IMR-90 (cell line): Measurements from ENCODE around the gene GHR. TPM values are rescaled to one million over a fixed set of nuclear protein-coding genes. Genes with fewer than 3 reads are reported as not detected.

Experiments used
- ATAC-seq: fragments of 200-7000 bp; cut with Tn5 transposase; 2 replicates; pipeline ENCODE4 v1.9.1; 2020; ENCODE audit warnings: low read depth, mild to moderate bottlenecking, moderate library complexity
- BruUV-seq: library from RNA; stranded (reverse); fragments of 400-500 nt; replicated peaks from 2 replicates; lab custom pipeline; 2021; lab: Mats Ljungman, UMichigan
- CTCF ChIA-PET: fragments of 300-600 bp; formaldehyde crosslinking; extraction: SDS; loops from one replicate; lab custom pipeline; 2021; ENCODE audit warnings: antibody characterized with exemption; lab: Yijun Ruan, JAX
- POLR2A ChIA-PET: fragments of 300-600 bp; sonication (Branson Sonifier 250); formaldehyde crosslinking; loops from one replicate; lab custom pipeline; 2022; ENCODE audit warnings: antibody characterized with exemption; ENCODE audit not compliant: unreplicated experiment; lab: Charles Lee
- DNase-seq: peaks from one replicate; pipeline ENCODE4 v3.0.0; 2013
- H2AFZ ChIP-seq: replicated peaks from 2 replicates; pipeline ENCODE3; 2013; ENCODE audit warnings: low read length, mild to moderate bottlenecking; ENCODE audit not compliant: poor library complexity
- H2AK5ac ChIP-seq: 2 replicates; pipeline ENCODE4 v1.6.1; 2013; ENCODE audit warnings: low read depth, low read length, inconsistent platforms
- H2AK9ac ChIP-seq: replicated peaks from 2 replicates; pipeline ENCODE3; 2013; ENCODE audit warnings: mild to moderate bottlenecking, low read depth, low read length, moderate library complexity; ENCODE audit not compliant: poor library complexity
- H2BK120ac ChIP-seq: 2 replicates; pipeline ENCODE4 v1.6.1; 2013; ENCODE audit warnings: low read depth, low read length, inconsistent platforms
- H2BK15ac ChIP-seq: 3 replicates; pipeline ENCODE4 v1.6.1; 2013; ENCODE audit warnings: low read depth, low read length, inconsistent platforms
- H2BK20ac ChIP-seq: 2 replicates; pipeline ENCODE4 v1.6.1; 2013; ENCODE audit warnings: low read depth, mild to moderate bottlenecking, inconsistent platforms, low read length, moderate library complexity
- H2BK5ac ChIP-seq: 2 replicates; pipeline ENCODE4 v1.6.1; 2013; ENCODE audit warnings: mild to moderate bottlenecking, low read depth, low read length, inconsistent platforms; ENCODE audit not compliant: poor library complexity, severe bottlenecking
- H3K14ac ChIP-seq: replicated peaks from 2 replicates; pipeline ENCODE4 v1.6.1; 2013; ENCODE audit warnings: low read depth, low read length, inconsistent platforms
- H3K18ac ChIP-seq: 2 replicates; pipeline ENCODE4 v1.6.1; 2013; ENCODE audit warnings: low read depth, low read length, control low read depth
- H3K23ac ChIP-seq: 2 replicates; pipeline ENCODE4 v1.6.1; 2013; ENCODE audit warnings: low read depth, low read length, inconsistent platforms
- H3K27ac ChIP-seq: 2 replicates; pipeline ENCODE4 v1.5.1; 2013; ENCODE audit warnings: mild to moderate bottlenecking, control low read depth, low read length; ENCODE audit not compliant: insufficient read depth
- H3K27me3 ChIP-seq: 2 replicates; pipeline ENCODE4 v1.6.1; 2013; ENCODE audit warnings: low read length; ENCODE audit not compliant: control insufficient read depth, insufficient read depth
- H3K36me3 ChIP-seq: 2 replicates; pipeline ENCODE4 v1.6.1; 2013; ENCODE audit warnings: low read length, mixed read lengths; ENCODE audit not compliant: control insufficient read depth, insufficient read depth
- H3K4ac ChIP-seq: 2 replicates; pipeline ENCODE4 v1.6.1; 2013; ENCODE audit warnings: low read depth, low read length, inconsistent platforms
- H3K4me1 ChIP-seq: 2 replicates; pipeline ENCODE4 v1.6.1; 2013; ENCODE audit warnings: low read length, mixed read lengths; ENCODE audit not compliant: control insufficient read depth, insufficient read depth
- H3K4me2 ChIP-seq: 2 replicates; pipeline ENCODE4 v1.6.1; 2013; ENCODE audit warnings: low read depth, mild to moderate bottlenecking, control low read depth, low read length, moderate library complexity
- H3K4me3 ChIP-seq: 2 replicates; pipeline ENCODE4 v1.5.1; 2013; ENCODE audit warnings: low read depth, mild to moderate bottlenecking, control low read depth, low read length, moderate library complexity; ENCODE audit not compliant: insufficient read depth
- H3K56ac ChIP-seq: 2 replicates; pipeline ENCODE4 v1.6.1; 2013; ENCODE audit warnings: low read length, inconsistent platforms; ENCODE audit not compliant: insufficient read depth; ENCODE audit errors: extremely low read depth
- H3K79me1 ChIP-seq, 2 experiments: 2 replicates each; pipeline ENCODE4 v1.6.1; 2013; ENCODE audit warnings: low read length in 2 of 2, inconsistent platforms in 1 of 2, low read depth in 1 of 2
- H3K9ac ChIP-seq: 2 replicates; pipeline ENCODE4 v1.6.1; 2013; ENCODE audit warnings: low read depth, low read length, control low read depth
- H3K9me1 ChIP-seq: 2 replicates; pipeline ENCODE4 v1.6.1; 2013; ENCODE audit warnings: low read length, inconsistent platforms; ENCODE audit not compliant: insufficient read depth
- H3K9me3 ChIP-seq: 2 replicates; pipeline ENCODE4 v1.6.1; 2013; ENCODE audit warnings: low read length; ENCODE audit not compliant: control insufficient read depth, insufficient read depth
- H4K20me1 ChIP-seq: 2 replicates; pipeline ENCODE4 v1.6.1; 2013; ENCODE audit warnings: low read length, inconsistent platforms; ENCODE audit not compliant: insufficient read depth
- H4K5ac ChIP-seq: 2 replicates; pipeline ENCODE4 v1.6.1; 2013; ENCODE audit warnings: mild to moderate bottlenecking, low read depth, low read length, control low read depth
- H4K8ac ChIP-seq, 2 experiments: 2 replicates each; pipeline ENCODE4 v1.6.1; 2013; ENCODE audit warnings: low read depth in 2 of 2, low read length in 2 of 2, control low read depth in 1 of 2, inconsistent platforms in 1 of 2
- H4K91ac ChIP-seq: 2 replicates; pipeline ENCODE4 v1.6.1; 2013; ENCODE audit warnings: low read depth, low read length, inconsistent platforms; ENCODE audit not compliant: insufficient read depth
- BHLHE40 ChIP-seq: fragments of 150-350 bp; IDR thresholded peaks from 2 replicates; pipeline ENCODE4 v1.6.1; 2016; ENCODE audit warnings: mild to moderate bottlenecking, low read depth, low read length
- CHD1 ChIP-seq: IDR thresholded peaks from 2 replicates; pipeline ENCODE4 v1.6.1; 2012; ENCODE audit warnings: low read depth, low read length, improper control_type of control experiment
- CTCF ChIP-seq: conservative IDR thresholded peaks from 2 replicates; pipeline ENCODE4 v1.5.1; 2012; ENCODE audit warnings: mild to moderate bottlenecking, low read depth, low read length, improper control_type of control experiment
- ELK1 ChIP-seq: fragments of 150-350 bp; IDR thresholded peaks from 2 replicates; pipeline ENCODE4 v1.6.1; 2016; ENCODE audit warnings: low read depth, mild to moderate bottlenecking, low read length, moderate library complexity, borderline replicate concordance
- FOS ChIP-seq: fragments of 150-350 bp; IDR thresholded peaks from 2 replicates; pipeline ENCODE4 v1.6.1; 2016; ENCODE audit warnings: low read depth, low read length
- MAFK ChIP-seq: IDR thresholded peaks from 2 replicates; pipeline ENCODE4 v1.6.1; 2012; ENCODE audit warnings: low read depth, low read length, improper control_type of control experiment
- MAZ ChIP-seq: IDR thresholded peaks from 2 replicates; pipeline ENCODE4 v1.6.1; 2012; ENCODE audit warnings: low read depth, mild to moderate bottlenecking, low read length, improper control_type of control experiment, moderate library complexity, borderline replicate concordance
- MXI1 ChIP-seq: IDR thresholded peaks from 2 replicates; pipeline ENCODE4 v1.6.1; 2012; ENCODE audit warnings: low read depth, mild to moderate bottlenecking, low read length, moderate library complexity, borderline replicate concordance
- NFE2L2 ChIP-seq: fragments of 150-350 bp; IDR thresholded peaks from 2 replicates; pipeline ENCODE4 v1.6.1; 2016; ENCODE audit warnings: low read depth, mild to moderate bottlenecking, low read length
- POLR2A ChIP-seq: IDR thresholded peaks from 2 replicates; pipeline ENCODE4 v1.6.1; 2012; ENCODE audit warnings: mild to moderate bottlenecking, low read depth, low read length
- RAD21 ChIP-seq: IDR thresholded peaks from 2 replicates; pipeline ENCODE4 v1.6.1; 2012; ENCODE audit warnings: low read length, improper control_type of control experiment
- RFX5 ChIP-seq: IDR thresholded peaks from 2 replicates; pipeline ENCODE4 v1.8.0; 2012; ENCODE audit warnings: low read depth, mild to moderate bottlenecking, low read length, moderate library complexity
- SMC3 ChIP-seq: fragments of 150-350 bp; IDR thresholded peaks from 2 replicates; pipeline ENCODE4 v1.6.1; 2016; ENCODE audit warnings: low read depth, mild to moderate bottlenecking, antibody characterized with exemption, low read length, moderate library complexity
- WGBS, 2 experiments: methylation state at CpG; one replicate each; pipeline versions ENCODE4 v1.1.5 to v1.1.7; 2013; ENCODE audit warnings: missing lambda C conversion rate in 2 of 2; ENCODE audit not compliant: insufficient read length in 1 of 2; ENCODE audit errors: extremely low coverage in 2 of 2; 5-methylcytosine and 5-hydroxymethylcytosine counted together
- dilution Hi-C: fragments of 300-500 bp; cut with HindIII; formaldehyde crosslinking; loops from one replicate; pipeline ENCODE4 v1.14.3; 2018; ENCODE audit warnings: low sequenced_read_pairs; ENCODE audit not compliant: unreplicated experiment
- in situ Hi-C: fragments of 300-500 bp; cut with MboI; formaldehyde crosslinking; loops from 3 replicates; pipeline ENCODE4 v1.14.3; 2019; ENCODE audit warnings: low sequenced_read_pairs, inconsistent platforms, mixed read lengths
- intact Hi-C: fragments of 100-400 bp; cut with micrococcal nuclease; formaldehyde crosslinking; loops from 2 replicates; pipeline ENCODE4 v1.10.0; 2022
- polyA plus RNA-seq, 3 experiments: library from polyadenylated mRNA; depleted of rRNA; stranded (reverse); fragments of >200 nt; gene quantifications; 2 replicates each; pipeline ENCODE4 v1.2.3, GENCODE V29; 2012; ENCODE audit warnings: low replicate concordance in 1 of 3
- total RNA-seq: library from RNA; depleted of rRNA; stranded (reverse); fragments of >200 nt; gene quantifications from 2 replicates; pipeline ENCODE4 v1.2.3, GENCODE V29; 2012

GHR gene
- total and polyA plus RNA-seq, 2 of the 4 experiments (the other 2 are of a cell fraction) = 0.36 to 1.1 TPM

GRCh38 chr5:42498000-42498399 is 74.8 kb downstream of the GHR start:
- no peak overlapping the region for H4K91ac ChIP-seq
- in situ Hi-C loops = no loop called here
- H3K56ac ChIP-seq = no peak overlapping the region
- H3K9me1 ChIP-seq = no peaks in the 10 kb centered on the region
- no CpG with 5 or more reads among the region's 1 CpG for WGBS, 2 experiments
- H3K27ac ChIP-seq = no peak overlapping the region
- dilution Hi-C loops = no loop called here
- CTCF ChIA-PET = no interaction called here
- H3K9ac ChIP-seq = no peak overlapping the region
- POLR2A ChIA-PET = no interaction called here
- no peak overlapping the region for H3K4me3 ChIP-seq
- no peaks in the 10 kb centered on the region for H3K9me3 ChIP-seq
- no peak overlapping the region for H3K4me2 ChIP-seq
- H3K27me3 ChIP-seq = no peaks in the 10 kb centered on the region
- no peak overlapping the region for H2AK9ac ChIP-seq
- no peaks in the 10 kb centered on the region for H3K36me3 ChIP-seq
- H3K18ac ChIP-seq = no peak overlapping the region
- H2AFZ ChIP-seq = no peak overlapping the region
- no peak overlapping the region for H3K4ac ChIP-seq
- H2BK5ac ChIP-seq = no peak overlapping the region
- H2BK120ac ChIP-seq = no peak overlapping the region
- no peaks in the 10 kb centered on the region for H4K20me1 ChIP-seq
- H4K8ac ChIP-seq = no peak overlapping the region
- ATAC-seq (no peak), DNase-seq (no peak)
- intact Hi-C loops = no loop called here
- no peak overlapping the region for H2AK5ac ChIP-seq
- BruUV-seq = no TSS peak
- no peak for TF ChIP-seq SMC3
- TF ChIP-seq FOS = no peak
- TF ChIP-seq MAFK = no peak
- TF ChIP-seq NFE2L2 = no peak
- TF ChIP-seq RFX5 = no peak
- no peak for TF ChIP-seq CTCF
- TF ChIP-seq BHLHE40 = no peak
- no peak for TF ChIP-seq POLR2A
- no peak for TF ChIP-seq MAZ
- no peak for TF ChIP-seq ELK1
- no peak for TF ChIP-seq RAD21
- TF ChIP-seq CHD1 = no peak
- TF ChIP-seq MXI1 = no peak
- no peak overlapping the region for H3K14ac ChIP-seq
- H3K79me1 ChIP-seq = no peaks in the 10 kb centered on the region
- no peaks in the 10 kb centered on the region for H3K4me1 ChIP-seq
- H2BK15ac ChIP-seq = no peak overlapping the region
- H4K5ac ChIP-seq = no peak overlapping the region
- H3K23ac ChIP-seq = no peak overlapping the region
- no peak overlapping the region for H2BK20ac ChIP-seq
